ENCODE results near the gene CORO6. TPM values are rescaled to one million over a fixed set of nuclear protein-coding genes. Genes with fewer than 3 reads are reported as not detected.

Gene CORO6
- total and polyA plus RNA-seq, 2 donors (not counting 1 experiment from before 2014, with no cell fraction given): 1.4 to 4.0 TPM

DNA sequence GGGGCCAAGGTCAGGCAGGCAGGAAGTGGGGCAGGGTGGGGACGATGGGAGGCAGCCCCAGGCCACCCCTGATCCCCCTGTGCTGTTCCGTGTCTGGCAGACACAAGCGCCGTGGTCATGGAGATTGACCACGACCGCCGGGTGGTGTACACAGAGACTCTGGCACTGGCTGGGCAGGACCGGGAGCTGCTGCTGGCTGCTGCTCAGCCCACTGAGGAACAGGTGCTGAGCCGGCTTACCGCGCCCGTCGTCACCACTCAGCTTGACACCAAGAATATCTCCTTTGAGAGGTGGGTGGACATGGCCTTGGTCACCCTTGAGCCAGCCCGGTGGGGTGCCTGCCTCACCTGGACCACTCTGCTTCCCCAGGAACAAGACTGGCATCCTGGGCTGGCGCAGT lies 13.7 kb downstream of the CORO6 start:
- Mint-ChIP-seq H3K27ac (no peak overlapping the region), H3K27me3 (no peaks in the 10 kb centered on the region), H3K9me3 (ENCODE audit: insufficient read depth) (no peaks in the 10 kb centered on the region), H3K4me1 (peaks cover 4% of the 10 kb centered on the region), H3K4me3 (no peak overlapping the region)
- DNase-seq: no peak
- ChIA-PET CTCF (interaction anchor here (0.6 to 15.4 kb wide), 5 partner anchors 9 to 176 kb away, joined by 4 to 336 read pairs (median 6); partner anchors contain the start of genes ABHD15, GIT1 and TP53I13), POLR2A (no interaction called here)
- ATAC-seq (ENCODE audit: low read depth): no peak
- intact Hi-C loops (cut with micrococcal nuclease): no loop called here
- H2AFZ ChIP-seq (ENCODE audit: insufficient read depth, low read depth, low read length, poor library complexity, severe bottlenecking): no peak overlapping the region
- H3K4me3 ChIP-seq (ENCODE audit: control extremely low read depth in 1 of 5, extremely low read depth in 1 of 5, insufficient read depth in 1 of 5, low read depth in 2 of 5, low read length in 4 of 5): no peak overlapping the region
- H3K9ac ChIP-seq (ENCODE audit: low read length): no peak overlapping the region
- peaks cover 5% of the 10 kb centered on the region for H4K20me1 ChIP-seq (ENCODE audit: control insufficient read depth, insufficient read depth, low read length, poor library complexity, severe bottlenecking)
- no peaks in the 10 kb centered on the region for H3K79me2 ChIP-seq (ENCODE audit: control insufficient read depth, insufficient read depth, low read length)
- no peak overlapping the region for H3K4me2 ChIP-seq (replicated peaks; ENCODE audit: low read depth, low read length, poor library complexity, severe bottlenecking)
- H3K36me3 ChIP-seq (replicated peaks in 1 of 2; ENCODE audit: control extremely low read depth in 1 of 2, control insufficient read depth in 1 of 2, extremely low read depth in 1 of 2, insufficient read depth in 2 of 2, low read length in 1 of 2): no peaks in the 10 kb centered on the region
- H3K9me3 ChIP-seq (ENCODE audit: control extremely low read depth in 1 of 3, control insufficient read depth in 2 of 3, insufficient read depth in 1 of 3, low read length in 2 of 3): no peaks in the 10 kb centered on the region
- H3K4me1 ChIP-seq (ENCODE audit: control insufficient read depth in 2 of 2, insufficient read depth in 2 of 2, low read length in 2 of 2): peaks cover 10 to 11% of the 10 kb centered on the region in 2 donors
- H3K27ac ChIP-seq (ENCODE audit: low read length in 2 of 2): no peak overlapping the region
- no peak for TF ChIP-seq EZH2 (IDR thresholded peaks at IDR 0.05; ENCODE audit: borderline replicate concordance, insufficient read depth, low read depth, low read length, poor library complexity, severe bottlenecking)
- TF ChIP-seq, protein P1, sequence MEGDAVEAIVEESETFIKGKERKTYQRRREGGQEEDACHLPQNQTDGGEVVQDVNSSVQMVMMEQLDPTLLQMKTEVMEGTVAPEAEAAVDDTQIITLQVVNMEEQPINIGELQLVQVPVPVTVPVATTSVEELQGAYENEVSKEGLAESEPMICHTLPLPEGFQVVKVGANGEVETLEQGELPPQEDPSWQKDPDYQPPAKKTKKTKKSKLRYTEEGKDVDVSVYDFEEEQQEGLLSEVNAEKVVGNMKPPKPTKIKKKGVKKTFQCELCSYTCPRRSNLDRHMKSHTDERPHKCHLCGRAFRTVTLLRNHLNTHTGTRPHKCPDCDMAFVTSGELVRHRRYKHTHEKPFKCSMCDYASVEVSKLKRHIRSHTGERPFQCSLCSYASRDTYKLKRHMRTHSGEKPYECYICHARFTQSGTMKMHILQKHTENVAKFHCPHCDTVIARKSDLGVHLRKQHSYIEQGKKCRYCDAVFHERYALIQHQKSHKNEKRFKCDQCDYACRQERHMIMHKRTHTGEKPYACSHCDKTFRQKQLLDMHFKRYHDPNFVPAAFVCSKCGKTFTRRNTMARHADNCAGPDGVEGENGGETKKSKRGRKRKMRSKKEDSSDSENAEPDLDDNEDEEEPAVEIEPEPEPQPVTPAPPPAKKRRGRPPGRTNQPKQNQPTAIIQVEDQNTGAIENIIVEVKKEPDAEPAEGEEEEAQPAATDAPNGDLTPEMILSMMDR (IDR thresholded peaks at IDR 0.05): no peak
- 96% methylated on average over 11 of the region's 15 CpGs for WGBS (ENCODE audit: insufficient coverage)
- H3K27me3 ChIP-seq (replicated peaks in 1 of 4; ENCODE audit: control extremely low read depth in 1 of 4, control insufficient read depth in 3 of 4, insufficient read depth in 4 of 4, low read length in 3 of 4): peaks cover 0 to 5% (median 0%) of the 10 kb centered on the region in 4 experiments

GRCh38 chr17:29607557-29608195 lies 15.0 kb downstream of the CORO6 start:
- Histone ChIP-seq H3K4me2 (replicated peaks; ENCODE audit: low read depth, low read length, poor library complexity, severe bottlenecking) (no peak overlapping the region), H3K9ac (ENCODE audit: low read length) (no peak overlapping the region), H2AFZ (ENCODE audit: insufficient read depth, low read depth, low read length, poor library complexity, severe bottlenecking) (no peak overlapping the region), H3K4me3 (ENCODE audit: control extremely low read depth in 1 of 5, extremely low read depth in 1 of 5, insufficient read depth in 1 of 5, low read depth in 2 of 5, low read length in 4 of 5) (no peak overlapping the region), H3K36me3 (replicated peaks in 1 of 2; ENCODE audit: control extremely low read depth in 1 of 2, control insufficient read depth in 1 of 2, extremely low read depth in 1 of 2, insufficient read depth in 2 of 2, low read length in 1 of 2) (no peaks in the 10 kb centered on the region), H3K27ac (ENCODE audit: low read length in 2 of 2) (no peak overlapping the region), H3K9me3 (ENCODE audit: control extremely low read depth in 1 of 3, control insufficient read depth in 2 of 3, insufficient read depth in 1 of 3, low read length in 2 of 3) (no peaks in the 10 kb centered on the region), H3K27me3 (replicated peaks in 1 of 4; ENCODE audit: control extremely low read depth in 1 of 4, control insufficient read depth in 3 of 4, insufficient read depth in 4 of 4, low read length in 3 of 4) (no peaks in the 10 kb centered on the region), H3K79me2 (ENCODE audit: control insufficient read depth, insufficient read depth, low read length) (no peaks in the 10 kb centered on the region), H3K4me1 (ENCODE audit: control insufficient read depth in 2 of 2, insufficient read depth in 2 of 2, low read length in 2 of 2) (peaks cover 0 to 1% of the 10 kb centered on the region in 2 donors), H4K20me1 (ENCODE audit: control insufficient read depth, insufficient read depth, low read length, poor library complexity, severe bottlenecking) (no peaks in the 10 kb centered on the region)
- Mint-ChIP-seq H3K4me1 (peaks cover 1% of the 10 kb centered on the region), H3K27ac (no peak overlapping the region), H3K9me3 (ENCODE audit: insufficient read depth) (no peaks in the 10 kb centered on the region), H3K4me3 (no peak overlapping the region), H3K27me3 (no peaks in the 10 kb centered on the region)
- POLR2A ChIA-PET: interaction anchor here (1.0 kb wide), 1 partner anchor 15 kb away, joined by 3 read pairs; the partner anchor contains the start of gene ANKRD13B
- DNase-seq: no peak
- CTCF ChIA-PET: interaction anchor here (1.2 to 15.4 kb wide), 6 partner anchors 10 to 30 kb away, joined by 3 to 336 read pairs (median 5); partner anchors contain the start of genes ABHD15, GIT1 and TP53I13
- intact Hi-C loops (cut with micrococcal nuclease): no loop called here
- 99% methylated on average over 25 of the region's 29 CpGs for WGBS (ENCODE audit: insufficient coverage)
- no peak for TF ChIP-seq EZH2 (IDR thresholded peaks at IDR 0.05; ENCODE audit: borderline replicate concordance, insufficient read depth, low read depth, low read length, poor library complexity, severe bottlenecking)
- TF ChIP-seq, protein P1 (IDR thresholded peaks at IDR 0.05): no peak
- no peak for ATAC-seq (ENCODE audit: low read depth)
